ENCODE measurements around the gene HNRNPAB. TPM values are rescaled to one million over a fixed set of nuclear protein-coding genes. Genes with fewer than 3 reads are reported as not detected.

HNRNPAB gene
- total RNA-seq, 4 donors from 2014 or later: 84.2 to 117 (median 106) TPM

DNA sequence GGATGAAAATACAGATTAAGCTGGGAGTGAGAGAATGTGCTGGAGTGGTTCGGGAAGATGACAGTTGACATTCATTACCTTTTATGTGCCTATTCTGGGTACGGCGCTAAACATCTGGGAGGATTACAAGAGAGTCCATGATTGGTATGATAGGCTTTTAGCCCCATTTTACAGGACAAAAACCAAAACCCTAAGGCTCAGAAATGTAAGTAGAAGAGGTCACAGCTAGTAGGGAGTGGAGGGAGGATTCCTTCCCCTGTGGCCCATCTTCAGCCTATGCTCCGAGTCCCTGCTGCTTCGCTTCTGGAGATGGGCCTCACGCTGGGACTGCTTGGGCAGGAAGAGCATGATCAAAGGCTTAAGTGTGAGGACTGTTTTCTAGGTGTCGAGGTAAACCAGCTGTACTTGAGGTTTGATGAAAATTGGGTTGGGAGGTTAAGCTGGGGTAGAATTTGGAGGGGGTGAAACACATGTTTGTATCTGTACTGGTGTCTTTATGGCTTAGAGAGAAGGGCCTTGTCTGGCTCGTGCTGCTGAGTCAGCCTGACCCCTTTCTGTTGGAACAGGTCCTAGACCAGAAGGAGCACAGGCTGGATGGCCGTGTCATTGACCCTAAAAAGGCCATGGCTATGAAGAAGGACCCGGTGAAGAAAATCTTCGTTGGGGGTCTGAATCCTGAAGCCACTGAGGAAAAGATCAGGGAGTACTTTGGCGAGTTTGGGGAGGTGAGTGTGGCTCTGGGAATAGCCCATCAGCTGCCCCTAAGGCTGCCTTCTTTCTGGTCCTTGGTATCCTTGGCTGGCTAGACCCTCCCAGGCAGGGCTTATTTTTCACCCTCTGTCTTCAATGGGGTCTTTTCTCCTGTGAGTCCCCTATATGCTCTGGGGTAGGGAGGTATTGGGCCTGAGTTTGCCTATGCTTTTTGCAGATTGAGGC, 2.1 kb downstream of the HNRNPAB start:
- intact Hi-C loops (cut with DNase I; ENCODE audit: low total_unique reads) (loop anchor here (5.0 kb wide), 1 partner anchor 84 kb away; no protein-coding TSS in a partner anchor), in situ Hi-C loops (cut with MboI; ENCODE audit: low sequenced_read_pairs in 4 of 4) (no loop called here)
- Histone ChIP-seq H3K4me1 (peaks cover 26 to 32% of the 10 kb centered on the region in 2 donors), H3K9me3 (no peaks in the 10 kb centered on the region), H3K27me3 (no peaks in the 10 kb centered on the region), H3K27ac (peak overlapping the region; percentile 82 to 92 (median 88)), H3K36me3 (peaks cover 3 to 50% of the 10 kb centered on the region in 2 donors), H3K4me3 (peak overlapping the region; percentile 62 to 79 (median 70))
- ATAC-seq (no peak), DNase-seq (peak in 1 of 2 donors; percentile 53)
- TF ChIP-seq, protein P1, sequence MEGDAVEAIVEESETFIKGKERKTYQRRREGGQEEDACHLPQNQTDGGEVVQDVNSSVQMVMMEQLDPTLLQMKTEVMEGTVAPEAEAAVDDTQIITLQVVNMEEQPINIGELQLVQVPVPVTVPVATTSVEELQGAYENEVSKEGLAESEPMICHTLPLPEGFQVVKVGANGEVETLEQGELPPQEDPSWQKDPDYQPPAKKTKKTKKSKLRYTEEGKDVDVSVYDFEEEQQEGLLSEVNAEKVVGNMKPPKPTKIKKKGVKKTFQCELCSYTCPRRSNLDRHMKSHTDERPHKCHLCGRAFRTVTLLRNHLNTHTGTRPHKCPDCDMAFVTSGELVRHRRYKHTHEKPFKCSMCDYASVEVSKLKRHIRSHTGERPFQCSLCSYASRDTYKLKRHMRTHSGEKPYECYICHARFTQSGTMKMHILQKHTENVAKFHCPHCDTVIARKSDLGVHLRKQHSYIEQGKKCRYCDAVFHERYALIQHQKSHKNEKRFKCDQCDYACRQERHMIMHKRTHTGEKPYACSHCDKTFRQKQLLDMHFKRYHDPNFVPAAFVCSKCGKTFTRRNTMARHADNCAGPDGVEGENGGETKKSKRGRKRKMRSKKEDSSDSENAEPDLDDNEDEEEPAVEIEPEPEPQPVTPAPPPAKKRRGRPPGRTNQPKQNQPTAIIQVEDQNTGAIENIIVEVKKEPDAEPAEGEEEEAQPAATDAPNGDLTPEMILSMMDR (IDR thresholded peaks at IDR 0.05 in 4 of 5, conservative IDR thresholded peaks at IDR 0.05 in 1 of 5): no peak
- no peak for TF ChIP-seq POLR2A (IDR thresholded peaks at IDR 0.05)

DNA sequence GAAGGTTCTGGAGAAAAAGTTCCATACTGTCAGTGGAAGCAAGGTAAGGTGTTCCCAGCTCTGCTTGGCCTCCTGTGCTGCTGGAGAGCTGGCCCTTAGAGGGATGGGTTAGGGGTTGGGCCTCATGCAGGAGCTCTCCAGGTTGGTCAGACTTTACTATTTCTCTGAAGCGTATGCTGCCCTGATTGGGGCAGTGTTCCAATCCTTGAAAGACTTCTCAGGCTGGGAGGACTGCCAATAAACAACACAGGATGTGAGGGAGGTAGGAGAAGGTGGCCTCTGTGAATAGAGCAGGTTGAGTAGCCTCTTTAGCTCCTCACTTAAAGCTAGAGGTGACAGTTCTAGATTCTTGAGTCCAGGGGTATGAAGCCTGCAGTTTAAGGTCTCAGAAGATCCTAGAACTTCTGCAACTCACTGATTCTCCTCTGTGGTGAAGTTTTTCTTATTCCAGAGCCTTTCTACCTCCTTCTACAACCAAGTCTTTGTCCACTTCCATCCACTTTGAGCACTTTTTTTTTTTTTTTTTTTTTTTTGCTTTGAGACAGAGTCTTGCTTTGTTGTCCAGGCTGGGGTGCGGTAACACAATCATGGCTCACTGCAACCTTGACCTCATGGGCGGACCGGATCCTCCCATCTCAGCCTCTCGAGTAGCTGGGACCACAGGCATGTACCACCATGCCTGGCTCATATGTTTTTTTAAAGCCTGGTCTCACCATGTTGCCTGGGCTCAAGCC, 3.0 kb downstream of the HNRNPAB start:
- in situ Hi-C loops (cut with MboI; ENCODE audit: low sequenced_read_pairs in 4 of 4) (no loop called here), intact Hi-C loops (cut with DNase I; ENCODE audit: low total_unique reads) (loop anchor here (5.0 kb wide), 1 partner anchor 85 kb away; no protein-coding TSS in a partner anchor)
- no peak for TF ChIP-seq POLR2A (IDR thresholded peaks at IDR 0.05)
- TF ChIP-seq, protein P1 (IDR thresholded peaks at IDR 0.05 in 4 of 5, conservative IDR thresholded peaks at IDR 0.05 in 1 of 5): no peak
- H3K27ac ChIP-seq: peak overlapping the region; percentile 82 to 92 (median 88)
- ATAC-seq (peak; percentile 5 to 15), DNase-seq (peak in 1 of 2 donors; percentile 64)
- H3K36me3 ChIP-seq: peaks cover 5 to 59% of the 10 kb centered on the region in 2 donors
- H3K27me3 ChIP-seq: no peaks in the 10 kb centered on the region
- H3K4me3 ChIP-seq: peak overlapping the region in 1 of 4 donors; percentile 66
- H3K9me3 ChIP-seq: no peaks in the 10 kb centered on the region
- H3K4me1 ChIP-seq: peaks cover 26 to 32% of the 10 kb centered on the region in 2 donors

DNA sequence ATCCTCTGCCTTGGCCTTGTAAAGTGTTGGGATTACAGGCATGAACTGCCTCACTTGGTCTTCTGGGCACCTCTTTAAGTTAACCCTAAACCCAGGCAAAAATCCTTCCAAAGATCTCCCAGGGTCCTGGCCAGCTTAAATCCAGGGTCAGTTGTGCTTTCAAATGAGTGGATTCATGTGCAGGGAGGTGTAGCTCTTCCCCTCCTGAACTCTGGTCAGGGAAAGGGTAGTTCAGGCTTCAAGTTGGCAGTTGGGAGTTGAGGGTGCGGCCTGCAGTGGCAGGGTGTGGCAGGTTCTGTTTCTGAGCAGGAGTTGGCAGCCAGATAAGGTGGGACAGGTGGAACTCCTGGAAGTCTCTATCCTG, 3.6 kb downstream of the HNRNPAB start:
- peaks cover 30 to 32% of the 10 kb centered on the region in 2 donors for H3K4me1 ChIP-seq
- H3K27me3 ChIP-seq: no peaks in the 10 kb centered on the region
- DNase-seq: peak in 1 of 2 donors; percentile 53
- in situ Hi-C loops (cut with MboI; ENCODE audit: low sequenced_read_pairs in 4 of 4) (no loop called here), intact Hi-C loops (cut with DNase I; ENCODE audit: low total_unique reads) (loop anchor here (5.0 kb wide), 1 partner anchor 86 kb away; no protein-coding TSS in a partner anchor)
- ATAC-seq: no peak
- no peak overlapping the region for H3K4me3 ChIP-seq
- no peaks in the 10 kb centered on the region for H3K9me3 ChIP-seq
- H3K27ac ChIP-seq: peak overlapping the region; percentile 82 to 92 (median 88)
- peaks cover 5 to 65% of the 10 kb centered on the region in 2 donors for H3K36me3 ChIP-seq
- TF ChIP-seq, protein P1 (IDR thresholded peaks at IDR 0.05 in 4 of 5, conservative IDR thresholded peaks at IDR 0.05 in 1 of 5): no peak
- no peak for TF ChIP-seq POLR2A (IDR thresholded peaks at IDR 0.05)

DNA sequence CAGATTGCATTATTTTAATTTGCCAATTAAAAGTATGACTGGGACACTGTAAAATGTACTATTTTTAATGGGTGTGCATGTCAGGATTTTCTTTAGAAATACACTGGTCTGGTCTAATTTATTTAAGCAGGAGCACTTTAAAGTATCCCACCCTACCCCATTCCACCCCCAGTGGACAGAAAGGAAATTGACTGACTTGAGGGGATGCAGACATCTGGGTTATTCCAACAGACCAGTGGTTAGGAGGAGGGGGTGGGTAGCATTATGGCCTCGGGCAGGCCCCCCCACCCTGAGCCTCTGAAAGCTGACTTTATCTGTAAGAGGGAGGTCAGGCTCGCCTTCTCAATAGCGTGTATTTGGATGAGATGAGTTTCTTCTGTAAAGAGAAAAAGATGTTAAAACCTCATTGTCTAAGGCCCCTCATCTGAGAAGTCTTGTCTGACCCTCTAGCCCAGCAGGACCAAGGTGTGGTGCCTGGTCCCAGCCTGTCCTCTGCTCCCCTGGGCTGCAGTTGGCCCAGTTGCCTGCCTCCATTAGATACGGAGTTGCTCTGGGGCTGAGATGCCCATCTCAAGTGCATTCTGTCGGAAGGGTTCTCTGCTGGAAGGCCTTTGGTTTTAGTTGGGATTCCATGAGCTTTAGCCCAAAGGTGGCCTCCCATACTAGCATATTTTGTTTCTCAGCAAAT, 4.4 kb downstream of the HNRNPAB start:
- Histone ChIP-seq H3K4me1 (peaks cover 36 to 37% of the 10 kb centered on the region in 2 donors), H3K9me3 (no peaks in the 10 kb centered on the region), H3K27ac (peak overlapping the region in 2 of 4 donors; percentile 87 to 92), H3K36me3 (peaks cover 5 to 72% of the 10 kb centered on the region in 2 donors), H3K4me3 (no peak overlapping the region), H3K27me3 (no peaks in the 10 kb centered on the region)
- ATAC-seq: no peak
- TF ChIP-seq, protein P1 (IDR thresholded peaks at IDR 0.05 in 4 of 5, conservative IDR thresholded peaks at IDR 0.05 in 1 of 5): no peak
- no peak for TF ChIP-seq POLR2A (IDR thresholded peaks at IDR 0.05)
- in situ Hi-C loops (cut with MboI; ENCODE audit: low sequenced_read_pairs in 4 of 4) (no loop called here), intact Hi-C loops (cut with DNase I; ENCODE audit: low total_unique reads) (loop anchor here (5.0 kb wide), 1 partner anchor 86 kb away; no protein-coding TSS in a partner anchor)
- DNase-seq: peak in 1 of 2 donors; percentile 8
